CD4-positive, alpha-beta T cell (primary cell): ENCODE data around the gene FAM89A. TPM values are rescaled to one million over a fixed set of nuclear protein-coding genes. Genes with fewer than 3 reads are reported as not detected.

ENCODE experiments used
- ATAC-seq: fragments of 200-7000 bp; cut with Tn5 transposase; one replicate; pipeline ENCODE4 v1.10.0; 2022; ENCODE audit warnings: mild to moderate bottlenecking; ENCODE audit not compliant: poor library complexity
- CTCF ChIA-PET: fragments of 350-600 bp; sonication (Branson Sonifier 250); formaldehyde crosslinking; loops from one replicate; lab custom pipeline; 2021; ENCODE audit warnings: antibody characterized with exemption, inconsistent platforms; lab: Charles Lee
- POLR2A ChIA-PET: fragments of 350-600 bp; sonication (Branson Sonifier 250); formaldehyde crosslinking; loops from one replicate; lab custom pipeline; 2021; ENCODE audit warnings: antibody characterized with exemption, inconsistent platforms; lab: Charles Lee
- DNase-seq, 14 experiments: peaks; one replicate each; pipeline ENCODE4 v3.0.0-alpha.2; 2013 to 2020; ENCODE audit warnings: mixed read lengths in 2 of 14
- H3K27ac ChIP-seq, 2 donors: one replicate each; pipeline versions ENCODE4 v1.5.1 to v1.7.0; 2013; ENCODE audit warnings: low read length in 2 of 2, low read depth in 1 of 2, mild to moderate bottlenecking in 1 of 2
- H3K27me3 ChIP-seq, 2 experiments: 1 replicate in 1 of 2; 2 replicates in 1 of 2; pipeline versions ENCODE4 v1.6.1 to v1.7.0; 2013; ENCODE audit warnings: low read length in 2 of 2, control low read depth in 1 of 2, mild to moderate bottlenecking in 1 of 2, moderate library complexity in 1 of 2; ENCODE audit not compliant: insufficient read depth in 2 of 2, control insufficient read depth in 1 of 2
- H3K36me3 ChIP-seq: one replicate; pipeline ENCODE4 v1.6.1; 2013; ENCODE audit warnings: low read length, control low read depth; ENCODE audit not compliant: insufficient read depth
- H3K4me1 ChIP-seq: one replicate; pipeline ENCODE4 v1.6.1; 2013; ENCODE audit warnings: low read length, control low read depth; ENCODE audit not compliant: insufficient read depth
- H3K4me3 ChIP-seq: one replicate; pipeline ENCODE4 v1.5.1; 2013; ENCODE audit warnings: mild to moderate bottlenecking, low read length, moderate library complexity
- H3K9me3 ChIP-seq, 2 experiments: 1 replicate in 1 of 2; 2 replicates in 1 of 2; pipeline versions ENCODE4 v1.6.1 to v1.7.0; 2013; ENCODE audit warnings: low read length in 2 of 2, mild to moderate bottlenecking in 2 of 2, control low read depth in 1 of 2, moderate library complexity in 1 of 2; ENCODE audit not compliant: control insufficient read depth in 1 of 2, insufficient read depth in 1 of 2
- H3K27ac Mint-ChIP-seq: one replicate; pipeline ENCODE4 v1.8.0; 2020; ENCODE audit warnings: mixed read lengths
- H3K27me3 Mint-ChIP-seq: one replicate; pipeline ENCODE4 v1.8.0; 2021; ENCODE audit warnings: mixed read lengths
- H3K36me3 Mint-ChIP-seq: one replicate; pipeline ENCODE4 v1.8.0; 2021; ENCODE audit warnings: low read depth, mixed read lengths
- H3K4me1 Mint-ChIP-seq: one replicate; pipeline ENCODE4 v1.8.0; 2021; ENCODE audit warnings: low read depth, mixed read lengths
- H3K4me3 Mint-ChIP-seq: one replicate; pipeline ENCODE4 v1.8.0; 2020; ENCODE audit warnings: mild to moderate bottlenecking, mixed read lengths
- H3K9me3 Mint-ChIP-seq: one replicate; pipeline ENCODE4 v1.8.0; 2020; ENCODE audit warnings: mixed read lengths
- intact Hi-C, 2 experiments: fragments of 100-400 bp; cut with DNase I in 1 of 2; cut with micrococcal nuclease in 1 of 2; formaldehyde crosslinking; loops; one replicate each; pipeline versions ENCODE4 v1.15.1 to v1.9.0; 2023 to 2025; cut with DNase I, micrococcal nuclease
- total RNA-seq, 174 experiments: library from RNA in 2 of 174; stranded (reverse) in 2 of 174; gene quantifications; one replicate each; pipeline ENCODE4 v1.2.3 and lab custom pipeline; 2021 to 2026
- TF ChIP-seq, protein P1 (sequence below): fragments of 200-600 bp; IDR thresholded peaks from one replicate; pipeline ENCODE4 v1.8.0; 2022; ENCODE audit warnings: antibody characterized with exemption, mild to moderate bottlenecking

Gene FAM89A
- total RNA-seq, 2 experiments from 2014 or later = 3.3 to 4.0 TPM

DNA sequence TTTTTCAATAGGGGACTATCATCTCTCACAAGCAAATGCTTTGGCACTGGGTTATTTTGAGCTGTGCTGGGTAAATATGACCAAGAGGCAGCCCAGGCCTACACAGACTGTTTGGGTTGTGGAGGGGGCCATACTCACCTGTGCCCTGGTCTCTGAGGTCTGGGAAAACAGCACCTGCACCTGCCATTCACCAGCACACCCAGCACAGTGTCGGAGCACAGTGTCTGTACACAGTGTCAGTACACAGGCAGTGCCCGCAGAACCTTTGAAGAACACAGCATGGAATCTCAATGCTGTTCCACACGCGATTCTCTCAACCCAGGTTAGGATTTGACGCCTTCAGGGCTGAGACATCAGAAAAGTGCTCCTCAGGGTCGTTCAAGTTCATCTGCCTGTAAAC lies 35.0 kb upstream of the FAM89A start:
- Histone ChIP-seq H3K4me1 (no peaks in the 10 kb centered on the region), H3K27ac (no peak overlapping the region), H3K9me3 (no peaks in the 10 kb centered on the region), H3K27me3 (no peaks in the 10 kb centered on the region), H3K36me3 (no peaks in the 10 kb centered on the region), H3K4me3 (no peak overlapping the region)
- no peaks in the 10 kb centered on the region for H3K36me3 Mint-ChIP-seq
- no peaks in the 10 kb centered on the region for H3K4me1 Mint-ChIP-seq
- TF ChIP-seq, protein P1, sequence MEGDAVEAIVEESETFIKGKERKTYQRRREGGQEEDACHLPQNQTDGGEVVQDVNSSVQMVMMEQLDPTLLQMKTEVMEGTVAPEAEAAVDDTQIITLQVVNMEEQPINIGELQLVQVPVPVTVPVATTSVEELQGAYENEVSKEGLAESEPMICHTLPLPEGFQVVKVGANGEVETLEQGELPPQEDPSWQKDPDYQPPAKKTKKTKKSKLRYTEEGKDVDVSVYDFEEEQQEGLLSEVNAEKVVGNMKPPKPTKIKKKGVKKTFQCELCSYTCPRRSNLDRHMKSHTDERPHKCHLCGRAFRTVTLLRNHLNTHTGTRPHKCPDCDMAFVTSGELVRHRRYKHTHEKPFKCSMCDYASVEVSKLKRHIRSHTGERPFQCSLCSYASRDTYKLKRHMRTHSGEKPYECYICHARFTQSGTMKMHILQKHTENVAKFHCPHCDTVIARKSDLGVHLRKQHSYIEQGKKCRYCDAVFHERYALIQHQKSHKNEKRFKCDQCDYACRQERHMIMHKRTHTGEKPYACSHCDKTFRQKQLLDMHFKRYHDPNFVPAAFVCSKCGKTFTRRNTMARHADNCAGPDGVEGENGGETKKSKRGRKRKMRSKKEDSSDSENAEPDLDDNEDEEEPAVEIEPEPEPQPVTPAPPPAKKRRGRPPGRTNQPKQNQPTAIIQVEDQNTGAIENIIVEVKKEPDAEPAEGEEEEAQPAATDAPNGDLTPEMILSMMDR = no peak
- DNase-seq = no peak
- H3K4me3 Mint-ChIP-seq = no peak overlapping the region
- CTCF ChIA-PET = no interaction called here
- no peak overlapping the region for H3K27ac Mint-ChIP-seq
- H3K9me3 Mint-ChIP-seq = no peaks in the 10 kb centered on the region
- ATAC-seq = no peak
- no peaks in the 10 kb centered on the region for H3K27me3 Mint-ChIP-seq
- POLR2A ChIA-PET = no interaction called here
- intact Hi-C loops = no loop called here

DNA sequence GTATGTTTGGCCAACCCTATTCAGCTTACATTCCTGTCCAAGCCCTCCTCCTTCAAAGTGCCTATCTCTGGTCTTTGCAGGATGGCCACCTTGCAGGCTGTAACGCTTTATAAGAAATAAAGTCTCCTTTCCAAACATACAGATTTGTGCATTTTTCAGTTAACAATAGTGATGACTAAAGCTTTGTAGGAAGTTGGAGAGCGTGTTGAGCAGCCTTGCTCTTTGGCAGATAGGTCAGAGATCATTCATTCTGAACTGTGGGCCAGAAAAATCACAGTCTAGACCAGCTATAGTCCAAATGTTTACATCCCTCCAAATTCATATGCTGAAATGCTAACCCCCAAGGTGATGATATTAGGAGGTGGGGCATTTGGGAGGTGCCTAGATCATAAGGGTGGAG lies 34.0 kb upstream of the FAM89A start:
- POLR2A ChIA-PET = no interaction called here
- no peaks in the 10 kb centered on the region for H3K4me1 Mint-ChIP-seq
- DNase-seq (no peak), ATAC-seq (no peak)
- TF ChIP-seq, protein P1 = no peak
- Histone ChIP-seq H3K27me3 (no peaks in the 10 kb centered on the region), H3K4me1 (no peaks in the 10 kb centered on the region), H3K4me3 (no peak overlapping the region), H3K9me3 (no peaks in the 10 kb centered on the region), H3K36me3 (no peaks in the 10 kb centered on the region), H3K27ac (no peak overlapping the region)
- no peaks in the 10 kb centered on the region for H3K27me3 Mint-ChIP-seq
- no peaks in the 10 kb centered on the region for H3K9me3 Mint-ChIP-seq
- H3K4me3 Mint-ChIP-seq = no peak overlapping the region
- CTCF ChIA-PET = no interaction called here
- no peaks in the 10 kb centered on the region for H3K36me3 Mint-ChIP-seq
- intact Hi-C loops = no loop called here
- H3K27ac Mint-ChIP-seq = no peak overlapping the region

DNA sequence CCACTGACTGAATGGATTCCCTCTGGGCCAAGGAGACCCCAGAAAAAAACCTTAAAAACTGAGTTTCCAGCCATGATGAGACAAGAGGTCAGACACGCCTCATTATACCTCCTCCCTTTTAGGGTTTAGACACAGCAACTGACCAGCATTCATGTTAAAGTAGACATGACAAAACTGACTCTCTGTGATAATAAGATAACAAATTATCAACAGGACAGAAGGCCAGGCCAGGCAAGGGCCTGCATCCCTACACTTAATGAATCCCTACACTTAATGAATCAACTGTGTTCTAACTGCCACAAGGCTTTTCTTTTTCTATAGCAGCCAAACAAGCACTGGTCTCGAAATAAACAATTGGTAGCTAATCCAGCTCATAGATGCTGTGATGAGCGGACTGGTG lies 33.3 kb upstream of the FAM89A start:
- POLR2A ChIA-PET = no interaction called here
- Histone ChIP-seq H3K4me3 (no peak overlapping the region), H3K27ac (no peak overlapping the region), H3K36me3 (no peaks in the 10 kb centered on the region), H3K27me3 (no peaks in the 10 kb centered on the region), H3K4me1 (no peaks in the 10 kb centered on the region), H3K9me3 (no peaks in the 10 kb centered on the region)
- Mint-ChIP-seq H3K36me3 (no peaks in the 10 kb centered on the region), H3K27me3 (no peaks in the 10 kb centered on the region), H3K4me3 (no peak overlapping the region), H3K9me3 (no peaks in the 10 kb centered on the region), H3K4me1 (no peaks in the 10 kb centered on the region), H3K27ac (no peak overlapping the region)
- intact Hi-C loops = no loop called here
- TF ChIP-seq, protein P1 = no peak
- CTCF ChIA-PET = no interaction called here
- ATAC-seq = no peak
- DNase-seq = no peak
